GM23338 (cell line): ENCODE results near the gene AUH. TPM values are rescaled to one million over a fixed set of nuclear protein-coding genes. Genes with fewer than 3 reads are reported as not detected.

Source experiments
- ATAC-seq: fragments of 200-7000 bp; cut with Tn5 transposase; 3 replicates; pipeline ENCODE4 v1.9.1; 2020
- DNase-seq: peaks from one replicate; pipeline ENCODE4 v3.0.0-alpha.2; 2015; ENCODE audit warnings: low spot score
- H2AFZ ChIP-seq: fragments of 200-600 bp; sonication (generic); 2 replicates; pipeline ENCODE4 v1.8.0; 2016; ENCODE audit warnings: antibody characterized with exemption, mild to moderate bottlenecking, moderate library complexity
- H3F3A ChIP-seq: fragments of 200-600 bp; sonication (generic); replicated peaks from 2 replicates; pipeline ENCODE4 v1.8.0; 2017; ENCODE audit warnings: antibody characterized with exemption, mixed run types, low read depth
- H3K27ac ChIP-seq: fragments of 200-600 bp; sonication (generic); 2 replicates; pipeline ENCODE4 v1.6.1; 2016; ENCODE audit warnings: low read depth
- H3K27me3 ChIP-seq: fragments of 200-600 bp; sonication (generic); 2 replicates; pipeline ENCODE4 v1.8.0; 2016; ENCODE audit warnings: mild to moderate bottlenecking, mixed run types, moderate library complexity; ENCODE audit not compliant: insufficient read depth
- H3K36me3 ChIP-seq: fragments of 200-600 bp; sonication (generic); 2 replicates; pipeline ENCODE4 v1.8.0; 2016; ENCODE audit warnings: mild to moderate bottlenecking; ENCODE audit not compliant: insufficient read depth
- H3K4me1 ChIP-seq: fragments of 200-600 bp; sonication (generic); 2 replicates; pipeline ENCODE4 v1.8.0; 2016; ENCODE audit warnings: mild to moderate bottlenecking, moderate library complexity; ENCODE audit not compliant: insufficient read depth
- H3K4me2 ChIP-seq: fragments of 200-600 bp; sonication (generic); 2 replicates; pipeline ENCODE4 v1.7.1; 2017; ENCODE audit warnings: mixed run types
- H3K4me3 ChIP-seq: fragments of 200-600 bp; sonication (generic); 2 replicates; pipeline ENCODE4 v1.6.1; 2016; ENCODE audit warnings: mixed run types
- H3K79me2 ChIP-seq: fragments of 200-600 bp; sonication (generic); replicated peaks from 2 replicates; pipeline ENCODE4 v1.8.0; 2017; ENCODE audit warnings: mild to moderate bottlenecking; ENCODE audit not compliant: insufficient read depth
- H3K9me2 ChIP-seq: fragments of 200-600 bp; sonication (generic); 2 replicates; pipeline ENCODE4 v1.8.0; 2017; ENCODE audit not compliant: insufficient read depth
- H4K20me1 ChIP-seq: fragments of 200-600 bp; sonication (generic); replicated peaks from 2 replicates; pipeline ENCODE4 v1.8.0; 2017; ENCODE audit warnings: mild to moderate bottlenecking; ENCODE audit not compliant: insufficient read depth
- H3K27ac Mint-ChIP-seq: 2 replicates; pipeline ENCODE4 v1.8.0; 2020; ENCODE audit warnings: inconsistent platforms, mild to moderate bottlenecking, moderate library complexity, mixed read lengths
- H3K27me3 Mint-ChIP-seq: 3 replicates; pipeline ENCODE4 v1.8.0; 2022; ENCODE audit warnings: low read depth, mild to moderate bottlenecking, moderate library complexity, mixed read lengths, inconsistent platforms; ENCODE audit not compliant: insufficient read depth, poor library complexity
- H3K36me3 Mint-ChIP-seq: 3 replicates; pipeline ENCODE4 v1.8.0; 2021; ENCODE audit warnings: low read depth, mild to moderate bottlenecking, inconsistent platforms, moderate library complexity, mixed read lengths
- H3K4me1 Mint-ChIP-seq: 3 replicates; pipeline ENCODE4 v1.8.0; 2020; ENCODE audit warnings: mild to moderate bottlenecking, inconsistent platforms, mixed read lengths
- H3K4me3 Mint-ChIP-seq: 3 replicates; pipeline ENCODE4 v1.8.0; 2021; ENCODE audit warnings: moderate library complexity, mild to moderate bottlenecking, inconsistent platforms, mixed read lengths
- H3K9me3 Mint-ChIP-seq: 3 replicates; pipeline ENCODE4 v1.8.0; 2020; ENCODE audit warnings: moderate library complexity, mild to moderate bottlenecking, inconsistent platforms, mixed read lengths
- CTCF ChIP-seq, 2 experiments: fragments of 200-600 bp in 1 of 2; sonication (generic) in 1 of 2; conservative IDR thresholded peaks; 2 replicates each; pipeline versions ENCODE4 v1.5.1 to v1.6.1; 2016 to 2017; ENCODE audit warnings: antibody characterized with exemption in 2 of 2, low read depth in 2 of 2, mild to moderate bottlenecking in 2 of 2, moderate library complexity in 1 of 2
- STAT1 ChIP-seq: IDR thresholded peaks from one replicate; pipeline ENCODE4 v1.6.1; 2016; ENCODE audit warnings: antibody characterized with exemption; ENCODE audit not compliant: unreplicated experiment
- polyA plus RNA-seq: library from polyadenylated mRNA; unstranded; fragments of >200 nt; fragmentation: Nextera tagmentation; extraction: Ambion mirVana; gene quantifications from 2 replicates; pipeline ENCODE4 v1.2.1, GENCODE V29; 2016
- total RNA-seq: library from RNA; depleted of rRNA; stranded (reverse); fragments of >200 nt; shearing (Covaris generic); gene quantifications from 2 replicates; pipeline ENCODE4 v1.2.3, GENCODE V29; 2014
- TF ChIP-seq, protein P1 (sequence below): fragments of 250-450 bp; sonication (Bioruptor Pico); IDR thresholded peaks from 2 replicates; pipeline ENCODE4 v1.5.0; 2020; ENCODE audit warnings: mild to moderate bottlenecking, moderate library complexity
- TF ChIP-seq, protein P2 (sequence below): IDR thresholded peaks from 2 replicates; pipeline ENCODE4 v1.6.1; 2016; ENCODE audit warnings: antibody characterized with exemption

Gene AUH
- total and polyA plus RNA-seq, 2 experiments from 2014 or later = 28.8 to 34.2 TPM

- TF ChIP-seq, protein P1, sequence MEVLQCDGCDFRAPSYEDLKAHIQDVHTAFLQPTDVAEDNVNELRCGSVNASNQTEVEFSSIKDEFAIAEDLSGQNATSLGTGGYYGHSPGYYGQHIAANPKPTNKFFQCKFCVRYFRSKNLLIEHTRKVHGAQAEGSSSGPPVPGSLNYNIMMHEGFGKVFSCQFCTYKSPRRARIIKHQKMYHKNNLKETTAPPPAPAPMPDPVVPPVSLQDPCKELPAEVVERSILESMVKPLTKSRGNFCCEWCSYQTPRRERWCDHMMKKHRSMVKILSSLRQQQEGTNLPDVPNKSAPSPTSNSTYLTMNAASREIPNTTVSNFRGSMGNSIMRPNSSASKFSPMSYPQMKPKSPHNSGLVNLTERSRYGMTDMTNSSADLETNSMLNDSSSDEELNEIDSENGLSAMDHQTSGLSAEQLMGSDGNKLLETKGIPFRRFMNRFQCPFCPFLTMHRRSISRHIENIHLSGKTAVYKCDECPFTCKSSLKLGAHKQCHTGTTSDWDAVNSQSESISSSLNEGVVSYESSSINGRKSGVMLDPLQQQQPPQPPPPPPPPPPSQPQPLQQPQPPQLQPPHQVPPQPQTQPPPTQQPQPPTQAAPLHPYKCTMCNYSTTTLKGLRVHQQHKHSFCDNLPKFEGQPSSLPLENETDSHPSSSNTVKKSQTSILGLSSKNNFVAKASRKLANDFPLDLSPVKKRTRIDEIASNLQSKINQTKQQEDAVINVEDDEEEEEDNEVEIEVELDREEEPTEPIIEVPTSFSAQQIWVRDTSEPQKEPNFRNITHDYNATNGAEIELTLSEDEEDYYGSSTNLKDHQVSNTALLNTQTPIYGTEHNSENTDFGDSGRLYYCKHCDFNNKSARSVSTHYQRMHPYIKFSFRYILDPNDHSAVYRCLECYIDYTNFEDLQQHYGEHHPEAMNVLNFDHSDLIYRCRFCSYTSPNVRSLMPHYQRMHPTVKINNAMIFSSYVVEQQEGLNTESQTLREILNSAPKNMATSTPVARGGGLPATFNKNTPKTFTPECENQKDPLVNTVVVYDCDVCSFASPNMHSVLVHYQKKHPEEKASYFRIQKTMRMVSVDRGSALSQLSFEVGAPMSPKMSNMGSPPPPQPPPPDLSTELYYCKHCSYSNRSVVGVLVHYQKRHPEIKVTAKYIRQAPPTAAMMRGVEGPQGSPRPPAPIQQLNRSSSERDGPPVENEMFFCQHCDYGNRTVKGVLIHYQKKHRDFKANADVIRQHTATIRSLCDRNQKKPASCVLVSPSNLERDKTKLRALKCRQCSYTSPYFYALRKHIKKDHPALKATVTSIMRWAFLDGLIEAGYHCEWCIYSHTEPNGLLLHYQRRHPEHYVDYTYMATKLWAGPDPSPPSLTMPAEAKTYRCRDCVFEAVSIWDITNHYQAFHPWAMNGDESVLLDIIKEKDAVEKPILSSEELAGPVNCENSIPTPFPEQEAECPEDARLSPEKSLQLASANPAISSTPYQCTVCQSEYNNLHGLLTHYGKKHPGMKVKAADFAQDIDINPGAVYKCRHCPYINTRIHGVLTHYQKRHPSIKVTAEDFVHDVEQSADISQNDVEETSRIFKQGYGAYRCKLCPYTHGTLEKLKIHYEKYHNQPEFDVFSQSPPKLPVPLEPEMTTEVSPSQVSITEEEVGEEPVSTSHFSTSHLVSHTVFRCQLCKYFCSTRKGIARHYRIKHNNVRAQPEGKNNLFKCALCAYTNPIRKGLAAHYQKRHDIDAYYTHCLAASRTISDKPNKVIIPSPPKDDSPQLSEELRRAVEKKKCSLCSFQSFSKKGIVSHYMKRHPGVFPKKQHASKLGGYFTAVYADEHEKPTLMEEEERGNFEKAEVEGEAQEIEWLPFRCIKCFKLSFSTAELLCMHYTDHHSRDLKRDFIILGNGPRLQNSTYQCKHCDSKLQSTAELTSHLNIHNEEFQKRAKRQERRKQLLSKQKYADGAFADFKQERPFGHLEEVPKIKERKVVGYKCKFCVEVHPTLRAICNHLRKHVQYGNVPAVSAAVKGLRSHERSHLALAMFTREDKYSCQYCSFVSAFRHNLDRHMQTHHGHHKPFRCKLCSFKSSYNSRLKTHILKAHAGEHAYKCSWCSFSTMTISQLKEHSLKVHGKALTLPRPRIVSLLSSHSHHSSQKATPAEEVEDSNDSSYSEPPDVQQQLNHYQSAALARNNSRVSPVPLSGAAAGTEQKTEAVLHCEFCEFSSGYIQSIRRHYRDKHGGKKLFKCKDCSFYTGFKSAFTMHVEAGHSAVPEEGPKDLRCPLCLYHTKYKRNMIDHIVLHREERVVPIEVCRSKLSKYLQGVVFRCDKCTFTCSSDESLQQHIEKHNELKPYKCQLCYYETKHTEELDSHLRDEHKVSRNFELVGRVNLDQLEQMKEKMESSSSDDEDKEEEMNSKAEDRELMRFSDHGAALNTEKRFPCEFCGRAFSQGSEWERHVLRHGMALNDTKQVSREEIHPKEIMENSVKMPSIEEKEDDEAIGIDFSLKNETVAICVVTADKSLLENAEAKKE = no peak
- TF ChIP-seq CTCF (conservative IDR thresholded peaks at IDR 0.05; ENCODE audit: low read depth in 2 of 2) (no peak), STAT1 (no peak)
Observed at GRCh38 chr9:91185193-91185886, 176.4 kb downstream of the AUH start (continued).

GRCh38 chr9:91182429-91183225, 179.1 kb downstream of the AUH start:
- Histone ChIP-seq H3K4me1 (no peaks in the 10 kb centered on the region), H3K4me3 (no peak overlapping the region)

More at GRCh38 chr9:91182429-91183225, 179.1 kb downstream of the AUH start:
- H3K9me3 Mint-ChIP-seq = peaks cover 3% of the 10 kb centered on the region; the same call in 1 of the 3 replicates
- Histone ChIP-seq H3F3A (no peaks in the 10 kb centered on the region), H3K9me2 (no peaks in the 10 kb centered on the region), H4K20me1 (no peaks in the 10 kb centered on the region), H3K27me3 (no peaks in the 10 kb centered on the region), H3K79me2 (no peaks in the 10 kb centered on the region), H3K27ac (no peak overlapping the region), H3K36me3 (no peaks in the 10 kb centered on the region), H3K4me2 (no peak overlapping the region), H2AFZ (no peak overlapping the region)
- H3K4me1 Mint-ChIP-seq = peaks cover 5% of the 10 kb centered on the region; the same call in 2 of the 3 replicates
- no peaks in the 10 kb centered on the region for H3K36me3 Mint-ChIP-seq
- H3K27me3 Mint-ChIP-seq = peaks cover 2% of the 10 kb centered on the region
- TF ChIP-seq CTCF (conservative IDR thresholded peaks at IDR 0.05; ENCODE audit: low read depth in 2 of 2) = peak in 1 of 2 experiments; percentile 28; a peak in 2 of 4 replicates
- TF ChIP-seq, protein P2, sequence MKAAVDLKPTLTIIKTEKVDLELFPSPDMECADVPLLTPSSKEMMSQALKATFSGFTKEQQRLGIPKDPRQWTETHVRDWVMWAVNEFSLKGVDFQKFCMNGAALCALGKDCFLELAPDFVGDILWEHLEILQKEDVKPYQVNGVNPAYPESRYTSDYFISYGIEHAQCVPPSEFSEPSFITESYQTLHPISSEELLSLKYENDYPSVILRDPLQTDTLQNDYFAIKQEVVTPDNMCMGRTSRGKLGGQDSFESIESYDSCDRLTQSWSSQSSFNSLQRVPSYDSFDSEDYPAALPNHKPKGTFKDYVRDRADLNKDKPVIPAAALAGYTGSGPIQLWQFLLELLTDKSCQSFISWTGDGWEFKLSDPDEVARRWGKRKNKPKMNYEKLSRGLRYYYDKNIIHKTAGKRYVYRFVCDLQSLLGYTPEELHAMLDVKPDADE = no peak
- H3K4me3 Mint-ChIP-seq = no peak overlapping the region
- DNase-seq (peak; percentile 26), ATAC-seq (peak; percentile 31; the same call in 2 of the 3 replicates)
- H3K27ac Mint-ChIP-seq = no peak overlapping the region
